ENCODE measurements around the gene CORO1C.

GRCh38 chr12:108607981-108608600 is 123.2 kb downstream of the CORO1C start:
- no peak for TF ChIP-seq POLR2A (IDR thresholded peaks at IDR 0.05)
- no peak for TF ChIP-seq CTCF (IDR thresholded peaks at IDR 0.05 in 4 of 5, conservative IDR thresholded peaks at IDR 0.05 in 1 of 5)
